ENCODE data around the gene ELP1.
"Not testable (repeated sequence)": the region's sequence is repeated elsewhere in the genome, so short reads cannot be mapped to it uniquely, and the experiment has no call there.

ELP1 gene

DNA sequence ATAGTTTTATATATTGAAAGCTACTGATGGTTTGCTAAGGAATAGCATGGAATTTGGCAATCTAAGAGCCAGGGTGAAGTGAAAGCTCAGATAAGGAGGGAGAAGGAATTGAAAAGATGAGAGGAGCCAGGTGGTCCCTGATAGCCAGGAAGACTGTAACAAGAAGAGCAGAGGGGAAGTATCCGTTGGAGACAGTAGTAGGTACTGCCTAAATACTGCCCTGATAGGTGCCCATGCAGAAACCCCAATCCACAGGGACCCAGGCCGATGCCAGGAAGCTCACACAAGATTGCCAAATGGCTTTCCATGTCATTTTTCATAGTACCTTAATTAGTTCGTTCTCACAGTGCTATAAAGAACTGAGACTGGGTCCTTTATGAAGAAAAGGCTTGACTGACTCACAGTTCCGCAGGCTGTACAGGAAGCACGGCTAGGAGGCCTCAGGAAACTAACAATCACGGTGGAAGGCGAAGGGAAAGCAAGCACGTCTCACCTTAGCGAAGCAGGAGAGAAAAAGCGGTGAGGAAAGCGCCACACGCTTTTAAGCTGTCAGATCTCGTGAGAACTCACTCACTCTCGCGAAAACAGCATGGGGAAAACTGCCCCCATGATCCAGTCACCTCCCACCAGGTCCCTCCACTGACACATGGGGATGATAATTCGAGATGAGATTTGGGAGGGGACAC, 91.2 kb downstream of the ELP1 start:
- no peak for DNase-seq (ENCODE audit: low read depth)
- TF ChIP-seq, protein P1, sequence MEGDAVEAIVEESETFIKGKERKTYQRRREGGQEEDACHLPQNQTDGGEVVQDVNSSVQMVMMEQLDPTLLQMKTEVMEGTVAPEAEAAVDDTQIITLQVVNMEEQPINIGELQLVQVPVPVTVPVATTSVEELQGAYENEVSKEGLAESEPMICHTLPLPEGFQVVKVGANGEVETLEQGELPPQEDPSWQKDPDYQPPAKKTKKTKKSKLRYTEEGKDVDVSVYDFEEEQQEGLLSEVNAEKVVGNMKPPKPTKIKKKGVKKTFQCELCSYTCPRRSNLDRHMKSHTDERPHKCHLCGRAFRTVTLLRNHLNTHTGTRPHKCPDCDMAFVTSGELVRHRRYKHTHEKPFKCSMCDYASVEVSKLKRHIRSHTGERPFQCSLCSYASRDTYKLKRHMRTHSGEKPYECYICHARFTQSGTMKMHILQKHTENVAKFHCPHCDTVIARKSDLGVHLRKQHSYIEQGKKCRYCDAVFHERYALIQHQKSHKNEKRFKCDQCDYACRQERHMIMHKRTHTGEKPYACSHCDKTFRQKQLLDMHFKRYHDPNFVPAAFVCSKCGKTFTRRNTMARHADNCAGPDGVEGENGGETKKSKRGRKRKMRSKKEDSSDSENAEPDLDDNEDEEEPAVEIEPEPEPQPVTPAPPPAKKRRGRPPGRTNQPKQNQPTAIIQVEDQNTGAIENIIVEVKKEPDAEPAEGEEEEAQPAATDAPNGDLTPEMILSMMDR (conservative IDR thresholded peaks at IDR 0.05; ENCODE audit: low read length) = no peak
- H3K4me3 ChIP-seq (ENCODE audit: low read length) = no peak overlapping the region

DNA sequence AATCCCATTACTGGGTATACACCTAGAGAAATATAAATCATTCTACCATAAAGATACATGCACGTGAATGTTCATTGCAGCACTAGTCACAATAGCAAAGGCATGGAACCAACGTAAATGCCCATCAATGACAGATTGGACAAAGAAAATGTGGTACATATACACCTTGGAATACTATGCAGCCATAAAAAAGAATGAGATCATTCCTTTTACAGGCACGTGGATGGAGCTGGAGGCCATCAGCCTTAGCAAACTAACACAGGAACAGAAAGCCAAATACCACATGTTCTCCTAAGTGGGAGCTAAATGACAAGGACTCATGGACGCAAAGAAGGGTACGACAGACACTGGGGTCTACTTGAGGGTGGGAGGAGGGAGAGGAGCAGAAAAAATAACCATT, 94.4 kb downstream of the ELP1 start:
- not testable (repeated sequence) for H3K4me3 ChIP-seq (ENCODE audit: low read length); DNase-seq (ENCODE audit: low read depth)

DNA sequence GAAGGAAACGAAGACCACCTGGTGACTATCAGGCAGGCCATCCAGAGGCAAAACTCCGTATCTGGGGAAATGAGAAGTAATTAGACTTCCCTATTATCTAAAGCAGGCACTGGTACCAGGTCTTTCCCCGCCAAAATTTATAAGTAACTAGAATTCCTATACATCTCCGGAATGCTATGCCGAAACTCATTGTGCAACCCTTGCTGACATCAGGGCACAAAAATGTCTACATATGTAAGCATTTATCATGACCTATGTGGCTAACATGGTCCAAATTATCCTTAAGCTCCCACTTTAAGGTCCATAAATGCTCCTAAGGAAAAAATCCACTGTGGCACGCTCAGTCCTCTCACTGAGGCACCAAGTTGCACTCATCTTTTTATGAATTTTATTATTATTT, 95.9 kb downstream of the ELP1 start:
- no peak overlapping the region for H3K4me3 ChIP-seq (ENCODE audit: low read length)
- peak; percentile 13 for DNase-seq (ENCODE audit: low read depth)
- TF ChIP-seq, protein P1 (conservative IDR thresholded peaks at IDR 0.05; ENCODE audit: low read length) = no peak

DNA sequence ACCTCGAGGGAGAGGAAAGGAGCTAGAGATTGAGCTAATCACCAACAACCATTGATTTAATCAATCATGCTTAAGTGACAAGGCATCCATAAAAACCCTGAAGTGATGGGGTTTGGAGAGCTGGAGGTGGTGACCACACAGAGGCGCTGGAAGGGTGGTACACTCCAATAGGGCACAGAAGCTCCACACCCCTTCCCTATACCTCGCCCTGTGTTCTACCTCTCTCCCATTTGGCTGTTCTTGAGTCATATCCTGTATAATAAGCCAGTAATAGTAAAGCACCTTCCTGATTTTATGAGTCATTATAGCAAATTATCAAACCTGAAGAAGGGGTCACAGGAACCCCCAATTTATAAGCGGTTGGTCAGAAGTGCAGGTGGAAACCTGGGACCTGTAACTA, 96.4 kb downstream of the ELP1 start:
- TF ChIP-seq, protein P1 (conservative IDR thresholded peaks at IDR 0.05; ENCODE audit: low read length) = no peak

DNA sequence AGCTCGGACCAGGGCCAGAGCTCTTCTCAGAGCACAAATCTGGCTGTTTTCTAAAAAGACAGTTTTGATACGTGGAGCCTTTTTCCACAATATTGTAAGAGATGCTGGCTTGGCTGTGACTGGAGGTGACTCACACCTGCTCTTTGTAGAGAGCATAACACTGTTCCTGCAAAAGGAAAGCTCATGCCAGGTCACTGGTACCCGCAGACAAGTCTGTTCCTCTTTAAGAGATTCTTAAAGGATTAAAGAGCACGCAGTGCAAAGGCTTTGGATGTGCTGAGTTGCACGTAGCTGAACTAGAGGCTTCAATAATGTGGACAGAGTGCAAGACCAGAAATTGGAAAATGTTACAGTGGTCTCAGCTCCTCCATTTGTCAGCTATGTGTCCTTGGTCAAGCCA, 97.1 kb downstream of the ELP1 start:
- TF ChIP-seq, protein P1 (conservative IDR thresholded peaks at IDR 0.05; ENCODE audit: low read length) = no peak
- no peak for DNase-seq (ENCODE audit: low read depth)
- no peak overlapping the region for H3K4me3 ChIP-seq (ENCODE audit: low read length)

More for the DNA sequence above, 96.4 kb downstream of the ELP1 start:
- no peak overlapping the region for H3K4me3 ChIP-seq (ENCODE audit: low read length)
- no peak for DNase-seq (ENCODE audit: low read depth)

DNA sequence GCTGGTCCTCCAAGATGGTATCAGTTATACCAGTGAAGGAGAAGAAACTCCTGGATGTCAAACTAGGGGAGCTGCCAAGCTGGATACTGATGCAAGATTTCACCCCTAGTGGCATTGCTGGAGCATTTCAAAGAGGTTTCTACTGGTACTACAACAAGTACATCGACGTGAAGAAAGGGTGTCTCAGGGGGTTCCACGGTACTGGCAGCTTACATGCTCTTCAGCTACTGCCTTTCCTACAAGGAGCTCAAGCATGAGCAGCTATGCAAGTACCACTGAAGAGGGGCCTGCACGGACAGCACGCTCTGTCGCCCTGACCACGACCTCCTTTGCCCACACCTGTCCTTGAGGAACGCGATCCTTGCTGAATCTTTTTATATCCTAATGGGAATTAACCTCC, 97.6 kb downstream of the ELP1 start:
- no peak for DNase-seq (ENCODE audit: low read depth)
- TF ChIP-seq, protein P1 (conservative IDR thresholded peaks at IDR 0.05; ENCODE audit: low read length) = no peak
- H3K4me3 ChIP-seq (ENCODE audit: low read length) = no peak overlapping the region

DNA sequence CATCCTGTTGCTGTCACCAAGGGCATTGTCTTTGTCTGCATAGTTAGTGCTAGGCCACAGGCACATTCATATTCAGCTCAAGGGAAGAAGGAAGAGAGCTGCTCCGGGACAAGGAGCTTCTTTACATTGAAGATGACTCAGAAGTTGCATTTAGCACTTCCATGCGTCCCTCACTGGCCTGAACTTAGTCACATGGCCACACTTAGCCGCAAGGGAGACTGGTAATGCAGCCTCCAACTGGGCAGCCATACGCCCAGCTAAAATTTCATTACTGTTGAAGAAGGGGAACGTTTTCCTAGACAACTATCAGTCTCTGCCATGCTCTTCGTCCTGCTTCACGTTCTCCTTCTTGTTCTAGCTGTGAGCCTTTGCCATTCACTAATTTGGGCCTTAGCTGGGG, 98.1 kb downstream of the ELP1 start:
- TF ChIP-seq, protein P1 (conservative IDR thresholded peaks at IDR 0.05; ENCODE audit: low read length) = no peak
- H3K4me3 ChIP-seq (ENCODE audit: low read length) = no peak overlapping the region
- no peak for DNase-seq (ENCODE audit: low read depth)

Measured in AG10803 (cell line).